T-cell (primary cell): Measurements from ENCODE around the gene HSPA1A. TPM values are rescaled to one million over a fixed set of nuclear protein-coding genes. Genes with fewer than 3 reads are reported as not detected.

Experiments
- ATAC-seq, 4 experiments: fragments of 200-7000 bp in 3 of 4; fragments of 150-1000 bp in 1 of 4; cut with Tn5 transposase; replicated peaks in 1 of 4; 1 replicate in 3 of 4; 2 replicates in 1 of 4; pipeline ENCODE4 v1.10.0; 2021; ENCODE audit warnings: moderate library complexity in 3 of 4, mild to moderate bottlenecking in 2 of 4, moderate number of reproducible peaks in 1 of 4
- CTCF ChIA-PET, 2 donors: fragments of 300-600 bp; sonication (Branson Sonifier 250); formaldehyde crosslinking; loops; one replicate each; lab custom pipeline; 2022; ENCODE audit warnings: antibody characterized with exemption in 2 of 2; lab: Charles Lee
- POLR2A ChIA-PET, 2 donors: fragments of 300-600 bp; sonication (Branson Sonifier 250); formaldehyde crosslinking; loops; one replicate each; lab custom pipeline; 2022; ENCODE audit warnings: antibody characterized with exemption in 2 of 2; lab: Charles Lee
- DNase-seq, 35 experiments: peaks; one replicate each; pipeline versions ENCODE4 v3.0.0 to v3.0.0-alpha.2; 2013 to 2023
- H3K27ac ChIP-seq: one replicate; pipeline ENCODE4 v1.5.1; 2013; ENCODE audit warnings: low read length
- H3K27me3 ChIP-seq, 2 experiments: replicated peaks in 1 of 2; 1 replicate in 1 of 2; 2 replicates in 1 of 2; pipeline versions ENCODE4 v1.6.1 to v1.7.0; 2013; ENCODE audit warnings: low read length in 1 of 2, mixed read lengths in 1 of 2; ENCODE audit not compliant: control insufficient read depth in 2 of 2, insufficient read depth in 2 of 2; ENCODE audit errors: extremely low read depth in 1 of 2
- H3K36me3 ChIP-seq, 2 donors: 1 replicate in 1 of 2; 2 replicates in 1 of 2; pipeline versions ENCODE4 v1.6.1 to v1.7.0; 2013; ENCODE audit warnings: low read length in 1 of 2; ENCODE audit not compliant: control insufficient read depth in 2 of 2, insufficient read depth in 1 of 2; ENCODE audit errors: extremely low read depth in 1 of 2
- H3K4me1 ChIP-seq, 2 experiments: 1 replicate in 1 of 2; 2 replicates in 1 of 2; pipeline versions ENCODE4 v1.6.1 to v1.7.0; 2013; ENCODE audit warnings: low read length in 2 of 2, mixed read lengths in 1 of 2; ENCODE audit not compliant: insufficient read depth in 2 of 2, control insufficient read depth in 1 of 2; ENCODE audit errors: extremely low read depth in 1 of 2
- H3K4me3 ChIP-seq, 2 donors: 1 replicate in 1 of 2; 2 replicates in 1 of 2; pipeline versions ENCODE4 v1.5.1 to v1.7.0; 2013; ENCODE audit warnings: mild to moderate bottlenecking in 2 of 2, low read length in 1 of 2, moderate library complexity in 1 of 2; ENCODE audit not compliant: control insufficient read depth in 1 of 2; ENCODE audit errors: extremely low read depth in 1 of 2
- H3K9me3 ChIP-seq: 2 replicates; pipeline ENCODE4 v1.7.0; 2013
- H3K27ac Mint-ChIP-seq, 2 donors: one replicate each; pipeline ENCODE4 v1.8.0; 2020 to 2021; ENCODE audit warnings: mild to moderate bottlenecking in 2 of 2, mixed read lengths in 2 of 2
- H3K27me3 Mint-ChIP-seq, 2 donors: one replicate each; pipeline ENCODE4 v1.8.0; 2021 to 2022; ENCODE audit warnings: mixed read lengths in 2 of 2
- H3K36me3 Mint-ChIP-seq: one replicate; pipeline ENCODE4 v1.8.0; 2021; ENCODE audit warnings: mixed read lengths
- H3K4me1 Mint-ChIP-seq, 3 donors: one replicate each; pipeline ENCODE4 v1.8.0; 2020 to 2022; ENCODE audit warnings: mixed read lengths in 3 of 3, mild to moderate bottlenecking in 1 of 3
- H3K4me3 Mint-ChIP-seq, 3 donors: one replicate each; pipeline ENCODE4 v1.8.0; 2020 to 2022; ENCODE audit warnings: mild to moderate bottlenecking in 3 of 3, mixed read lengths in 3 of 3, moderate library complexity in 3 of 3
- H3K9me3 Mint-ChIP-seq, 3 donors: one replicate each; pipeline ENCODE4 v1.8.0; 2020 to 2022; ENCODE audit warnings: mixed read lengths in 3 of 3
- WGBS: methylation state at CpG from one replicate; pipeline ENCODE4 v1.1.5; 2013; ENCODE audit warnings: missing lambda C conversion rate; ENCODE audit not compliant: insufficient coverage; 5-methylcytosine and 5-hydroxymethylcytosine counted together
- total RNA-seq, 35 experiments: library from RNA in 6 of 35; stranded (reverse) in 6 of 35; fragments of 120-200 nt in 1 of 35; gene quantifications; one replicate each; pipeline versions ENCODE4 v1.2.1 to v1.2.4 and lab custom pipeline; 2013 to 2026

Gene HSPA1A
- total RNA-seq, 5 donors from 2014 or later (not counting 1 experiment from before 2014, with no cell fraction given) = 8.8 to 117 (median 77.9) TPM

GRCh38 chr6:31827286-31828079, 12.1 kb downstream of the HSPA1A start, which contains the start of gene HSPA1B:
HSPA1B (plus strand) TSS chr6:31827738; CDS start chr6:31827951, 213 bp downstream.
- Mint-ChIP-seq H3K36me3 (no peaks in the 10 kb centered on the region), H3K4me1 (peaks cover 34 to 49% (median 35%) of the 10 kb centered on the region in 3 donors), H3K27ac (peak within 1 kb of the TSS; percentile 98 to 99), H3K4me3 (peak within 1 kb of the TSS; percentile 86 to 92 (median 92)), H3K27me3 (no peaks in the 10 kb centered on the region), H3K9me3 (no peaks in the 10 kb centered on the region)
- Histone ChIP-seq H3K4me1 (peaks cover 14 to 43% of the 10 kb centered on the region in 2 experiments), H3K27ac (peak within 1 kb of the TSS; percentile 86), H3K9me3 (no peaks in the 10 kb centered on the region), H3K27me3 (no peaks in the 10 kb centered on the region), H3K4me3 (peak within 1 kb of the TSS; percentile 70 to 82), H3K36me3 (no peaks in the 10 kb centered on the region)
- ATAC-seq = peak; percentile 69 to 77 (median 74)
- DNase-seq = peak; percentile 42 to 89 (median 68)
- ChIA-PET POLR2A (interaction anchor here (0.6 to 1.1 kb wide), 5 partner anchors 16 to 223 kb away, joined by 3 to 8 read pairs (median 4); partner anchors contain the start of gene LSM2 (in 1 of the 2)), CTCF (interaction anchor here in 1 of 2 donors (0.8 to 1.2 kb wide), 3 partner anchors 89 to 229 kb away, joined by 3 to 4 read pairs (median 3); partner anchors contain the start of gene BAG6)
- WGBS = 0% methylated on average over 37 of the region's 56 CpGs

GRCh38 chr6:31829633-31830283, 14.4 kb downstream of the HSPA1A start:
- ChIA-PET CTCF (interaction anchor here (0.6 to 1.8 kb wide), 23 partner anchors 16 to 333 kb away, joined by 3 to 29 read pairs (median 5); partner anchors contain the start of genes ATP6V1G2 (in 1 of the 2), CLIC1 (in 1 of the 2), DDAH2 (in 1 of the 2) and LSM2 (in 1 of the 2)), POLR2A (interaction anchor here (0.6 kb wide), 2 partner anchors 39 to 73 kb away, joined by 3 read pairs; no protein-coding TSS in a partner anchor)
- H3K27ac ChIP-seq = peak overlapping the region; percentile 60
- H3K27me3 ChIP-seq = no peaks in the 10 kb centered on the region
- no peaks in the 10 kb centered on the region for H3K36me3 ChIP-seq
- Mint-ChIP-seq H3K27ac (peak overlapping the region; percentile 86 to 96), H3K4me3 (peak overlapping the region; percentile 81 to 95 (median 91)), H3K36me3 (no peaks in the 10 kb centered on the region), H3K4me1 (peaks cover 27 to 46% (median 37%) of the 10 kb centered on the region in 3 donors), H3K27me3 (no peaks in the 10 kb centered on the region), H3K9me3 (no peaks in the 10 kb centered on the region)
- DNase-seq = peak in 2 of 35 experiments; percentile 24 to 75
- peaks cover 13 to 45% of the 10 kb centered on the region in 2 experiments for H3K4me1 ChIP-seq
- H3K4me3 ChIP-seq = peak overlapping the region; percentile 57 to 62
- no peaks in the 10 kb centered on the region for H3K9me3 ChIP-seq
- peak in 1 of 4 experiments; percentile 21 for ATAC-seq
- WGBS = 0% methylated on average over 6 of the region's 15 CpGs

- Mint-ChIP-seq H3K27ac (peak overlapping the region; percentile 86 to 96), H3K9me3 (no peaks in the 10 kb centered on the region), H3K36me3 (peaks cover under 1% of the 10 kb centered on the region), H3K27me3 (no peaks in the 10 kb centered on the region), H3K4me1 (peaks cover 25 to 45% (median 43%) of the 10 kb centered on the region in 3 donors), H3K4me3 (peak overlapping the region; percentile 81 to 95 (median 91))
- Histone ChIP-seq H3K27me3 (no peaks in the 10 kb centered on the region), H3K4me1 (peaks cover 13 to 52% of the 10 kb centered on the region in 2 experiments), H3K36me3 (no peaks in the 10 kb centered on the region), H3K27ac (peak overlapping the region; percentile 60), H3K9me3 (no peaks in the 10 kb centered on the region), H3K4me3 (peak overlapping the region; percentile 57 to 62)
- DNase-seq = no peak
- WGBS = no CpG with 5 or more reads among the region's 6 CpGs
- CTCF ChIA-PET = interaction anchor here (0.6 to 1.8 kb wide), 13 partner anchors 13 to 1614 kb away, joined by 3 to 29 read pairs (median 4); partner anchors contain the start of genes DDAH2 (in 1 of the 2), NCR3 (in 1 of the 2) and NEU1 (in 1 of the 2)
- POLR2A ChIA-PET = interaction anchor here (0.6 to 0.8 kb wide), 2 partner anchors 16 to 32 kb away, joined by 4 to 5 read pairs; partner anchors contain the start of genes HSPA1A (in 1 of the 2) and HSPA1L (in 1 of the 2)
- ATAC-seq = no peak
These were observed 15.6 kb downstream of the HSPA1A start for GRCh38 chr6:31830886-31831335.

- no peaks in the 10 kb centered on the region for H3K9me3 ChIP-seq
- H3K27ac ChIP-seq = no peak overlapping the region
These were observed 16.2 kb downstream of the HSPA1A start for GRCh38 chr6:31831350-31832215.

More at GRCh38 chr6:31831350-31832215, 16.2 kb downstream of the HSPA1A start:
- Mint-ChIP-seq H3K36me3 (peaks cover 7% of the 10 kb centered on the region), H3K27me3 (no peaks in the 10 kb centered on the region), H3K4me1 (peaks cover 26 to 51% (median 44%) of the 10 kb centered on the region in 3 donors), H3K9me3 (no peaks in the 10 kb centered on the region), H3K27ac (peak overlapping the region; percentile 86 to 96), H3K4me3 (peak overlapping the region; percentile 81 to 95 (median 91))
- no peak overlapping the region for H3K4me3 ChIP-seq
- CTCF ChIA-PET = interaction anchor here (0.6 to 1.7 kb wide), 6 partner anchors 14 to 165 kb away, joined by 3 to 6 read pairs (median 3); partner anchors contain the start of gene NEU1 (in 1 of the 2)
- no peak for ATAC-seq
- H3K4me1 ChIP-seq = peaks cover 16 to 52% of the 10 kb centered on the region in 2 experiments
- POLR2A ChIA-PET = interaction anchor here (0.5 to 0.8 kb wide), 3 partner anchors 16 to 1262 kb away, joined by 4 to 8 read pairs (median 4); partner anchors contain the start of genes HSPA1A (in 1 of the 2) and HSPA1L (in 1 of the 2)
- peaks cover 0 to under 1% of the 10 kb centered on the region in 2 donors for H3K36me3 ChIP-seq
- 100% methylated on average over 5 of the region's 15 CpGs for WGBS
- no peak for DNase-seq
- no peaks in the 10 kb centered on the region for H3K27me3 ChIP-seq
